Heart right ventricle (tissue), 16 donors: Measurements from ENCODE around the gene ATF3. TPM values are rescaled to one million over a fixed set of nuclear protein-coding genes. Genes with fewer than 3 reads are reported as not detected.
A peak's percentile ranks its signal among the peaks of the same experiment; 100 is the strongest.

Experiments used
- ATAC-seq, 8 donors: fragments of 200-7000 bp; cut with Tn5 transposase; one replicate each; pipeline ENCODE4 v1.9.1; 2020; ENCODE audit warnings: mild to moderate bottlenecking in 8 of 8, moderate library complexity in 8 of 8, moderate number of reproducible peaks in 1 of 8
- DNase-seq, 2 donors: peaks; one replicate each; pipeline ENCODE4 v3.0.0-alpha.2; 2020
- H3K27ac ChIP-seq, 10 donors: fragments of 200-600 bp; sonication (generic) in 2 of 10; one replicate each; pipeline versions ENCODE4 v1.5.0 to v1.8.0; 2020 to 2022; ENCODE audit warnings: mild to moderate bottlenecking in 3 of 10
- H3K27me3 ChIP-seq, 7 donors: fragments of 200-600 bp; one replicate each; pipeline ENCODE4 v1.8.0; 2021 to 2022; ENCODE audit warnings: mild to moderate bottlenecking in 2 of 7
- H3K36me3 ChIP-seq, 9 donors: fragments of 200-600 bp; sonication (generic) in 1 of 9; one replicate each; pipeline versions ENCODE4 v1.5.0 to v1.8.0; 2020 to 2022; ENCODE audit warnings: mild to moderate bottlenecking in 2 of 9
- H3K4me1 ChIP-seq, 9 donors: fragments of 200-600 bp; sonication (generic) in 1 of 9; one replicate each; pipeline versions ENCODE4 v1.5.0 to v1.8.0; 2020 to 2022; ENCODE audit warnings: mild to moderate bottlenecking in 4 of 9
- H3K4me3 ChIP-seq, 10 donors: fragments of 200-600 bp; sonication (generic) in 2 of 10; one replicate each; pipeline versions ENCODE4 v1.5.0 to v1.8.0; 2020 to 2022; ENCODE audit warnings: mild to moderate bottlenecking in 7 of 10, moderate library complexity in 2 of 10
- H3K9me3 ChIP-seq, 11 donors: fragments of 200-600 bp in 10 of 11; sonication (generic) in 2 of 11; one replicate each; pipeline versions ENCODE4 v1.5.0 to v1.8.0; 2013 to 2022; ENCODE audit warnings: mild to moderate bottlenecking in 2 of 11, control low read depth in 1 of 11, moderate library complexity in 1 of 11
- CTCF ChIP-seq, 9 donors: fragments of 200-600 bp; sonication (generic) in 2 of 9; IDR thresholded peaks; one replicate each; pipeline versions ENCODE4 v1.5.0 to v1.8.0; 2021 to 2022; ENCODE audit warnings: antibody characterized with exemption in 9 of 9, mild to moderate bottlenecking in 5 of 9, moderate library complexity in 1 of 9
- WGBS, 2 donors: extraction: QIAGEN DNeasy Blood & Tissue Kit; methylation state at CpG; one replicate each; pipeline ENCODE4 v1.1.7; 2013; ENCODE audit warnings: inconsistent platforms in 1 of 2; 5-methylcytosine and 5-hydroxymethylcytosine counted together
- intact Hi-C, 10 donors: fragments of 100-400 bp; cut with DNase I; formaldehyde crosslinking; loops; one replicate each; pipeline versions ENCODE4 v1.11.1 to v1.14.2; 2022
- polyA plus RNA-seq, 2 donors: library from polyadenylated mRNA; stranded (reverse); fragments of 200-250 nt; gene quantifications; one replicate each; pipeline ENCODE4 v1.2.3, GENCODE V29; 2013
- total RNA-seq, 10 donors: library from RNA; stranded (reverse); fragmentation: NEBNext Ultra II Directional in 3 of 10; extraction: Animal tissue kit (Norgen Biotek cat#: 25700) in 3 of 10; gene quantifications; one replicate each; pipeline versions ENCODE4 v1.2.1 to v1.2.4, GENCODE V29; 2021 to 2023
- donor health status: Arrhythmogenic right ventricular cardiomyopathy.
- donor health status: ischemic (EF 13 %, LVEDD 7.1; RV severe dilation, severe dysfunction).
- donor health status: healthy with polysubstance abuse.
- donor health status: DM: no; HTN: yes; CAD: no.
- donor health status: DM: no; HTN: no; CAD: no.
- donor health status: ischemic (EF 25% LVEDD 6.9; RV normal size, moderate dysfunction).
- donor health status: ischemic (EF 25% LVEDD 5.7; RV mildly dilated, moderate dysfunction).
- donor health status: healthy.
- donor health status: DM: yes; HTN: yes; CAD: no.
- donor health status: Ischemic cardiomyopathy.
- donor health status: ischemic (EF 35%, LVEDD 5.7; RV mildly dilated, moderate dysfunction).
- donor health status: nonischemic (EF 11% LVEDD 7.7; RV severe dilation, severe dysfunction).
- donor health status: DM: yes; HTN: yes; CAD: no.
- donor health status: PGD.
- donor health status: ischemic (EF 29% LVEDD 5.4; RV normal size, mild dysfunction).
- donor health status: nonischemic (EF 23%, LVEDD 6.1; RV moderate dilation, normal function).

Gene ATF3
- total and polyA plus RNA-seq, 12 donors = 8.4 to 684 (median 25.9) TPM

GRCh38 chr1:212593821-212594251 lies 14.7 kb upstream of the ATF3 start:
- intact Hi-C loops = no loop called here

GRCh38 chr1:212594640-212595039 lies 13.9 kb upstream of the ATF3 start:
- ATAC-seq (no peak), DNase-seq (no peak)
- TF ChIP-seq CTCF (IDR thresholded peaks at IDR 0.05) = no peak
- no peak overlapping the region for H3K4me3 ChIP-seq
- no peak overlapping the region for H3K27ac ChIP-seq
- no peaks in the 10 kb centered on the region for H3K36me3 ChIP-seq
- intact Hi-C loops = no loop called here
- WGBS, 2 donors = 96 to 97% methylated on average over 3 of the region's 3 CpGs
- peaks cover 0 to 16% (median 0%) of the 10 kb centered on the region in 7 donors for H3K27me3 ChIP-seq
- H3K4me1 ChIP-seq = peaks cover 0 to 17% (median 0%) of the 10 kb centered on the region in 9 donors
- no peaks in the 10 kb centered on the region for H3K9me3 ChIP-seq

More at GRCh38 chr1:212593821-212594251, 14.7 kb upstream of the ATF3 start:
- ATAC-seq (no peak), DNase-seq (no peak)
- H3K36me3 ChIP-seq = no peaks in the 10 kb centered on the region
- H3K4me3 ChIP-seq = no peak overlapping the region
- peaks cover 0 to 17% (median 0%) of the 10 kb centered on the region in 9 donors for H3K4me1 ChIP-seq
- no peaks in the 10 kb centered on the region for H3K9me3 ChIP-seq
- H3K27ac ChIP-seq = no peak overlapping the region
- WGBS, 2 donors = 68% methylated on average over 3 of the region's 3 CpGs
- peaks cover 0 to 20% (median 6%) of the 10 kb centered on the region in 7 donors for H3K27me3 ChIP-seq
- TF ChIP-seq CTCF (IDR thresholded peaks at IDR 0.05) = no peak

GRCh38 chr1:212595229-212595628 lies 13.3 kb upstream of the ATF3 start:
- Histone ChIP-seq H3K27me3 (peaks cover 0 to 22% (median 0%) of the 10 kb centered on the region in 7 donors), H3K9me3 (no peaks in the 10 kb centered on the region), H3K4me3 (no peak overlapping the region), H3K4me1 (peaks cover 0 to 17% (median 0%) of the 10 kb centered on the region in 9 donors), H3K36me3 (no peaks in the 10 kb centered on the region), H3K27ac (peak overlapping the region in 1 of 10 donors; percentile 69)
- no peak for TF ChIP-seq CTCF (IDR thresholded peaks at IDR 0.05)
- 89 to 95% methylated on average over 8 of the region's 8 CpGs for WGBS, 2 donors
- no peak for DNase-seq
- intact Hi-C loops = no loop called here
- ATAC-seq = no peak

GRCh38 chr1:212595787-212596714 lies 12.5 kb upstream of the ATF3 start:
- H3K27ac ChIP-seq = peak overlapping the region in 6 of 10 donors; percentile 25 to 69 (median 36)
- 43 to 50% methylated on average over 8 of the region's 8 CpGs for WGBS, 2 donors
- peak in 1 of 2 donors; percentile 22 for DNase-seq
- peak in 7 of 9 donors; percentile 23 to 52 (median 38) for TF ChIP-seq CTCF (IDR thresholded peaks at IDR 0.05)
- no peaks in the 10 kb centered on the region for H3K9me3 ChIP-seq
- peaks cover 0 to 23% (median 0%) of the 10 kb centered on the region in 9 donors for H3K4me1 ChIP-seq
- no peaks in the 10 kb centered on the region for H3K36me3 ChIP-seq
- H3K27me3 ChIP-seq = peaks cover 0 to 22% (median 0%) of the 10 kb centered on the region in 7 donors
- ATAC-seq = peak in 7 of 8 donors; percentile 58 to 86 (median 82)
- H3K4me3 ChIP-seq = peak overlapping the region in 1 of 10 donors; percentile 20
- intact Hi-C loops = no loop called here
